GM06990 (cell line): ENCODE results near the gene RNF4.

Experiments
- DNase-seq: peaks from one replicate; pipeline ENCODE4 v3.0.0-alpha.2; 2011; ENCODE audit not compliant: insufficient read length; ENCODE audit errors: extremely low read depth
- H3K27me3 ChIP-seq: replicated peaks from 2 replicates; pipeline ENCODE4 v1.6.0; 2011; ENCODE audit warnings: low read length; ENCODE audit not compliant: control insufficient read depth, insufficient read depth
- H3K36me3 ChIP-seq: 2 replicates; pipeline ENCODE4 v1.5.1; 2011; ENCODE audit warnings: low read length; ENCODE audit not compliant: control insufficient read depth, insufficient read depth
- H3K4me3 ChIP-seq: replicated peaks from 2 replicates; pipeline ENCODE4 v1.5.1; 2011; ENCODE audit warnings: low read depth, mild to moderate bottlenecking, control low read depth, low read length
- TF ChIP-seq, protein P1 (sequence below): IDR thresholded peaks from 2 replicates; pipeline ENCODE4 v1.5.1; 2011; ENCODE audit warnings: low read length, control low read depth, mild to moderate bottlenecking, inconsistent platforms; ENCODE audit not compliant: insufficient read depth, poor library complexity, severe bottlenecking

RNF4 gene

DNA sequence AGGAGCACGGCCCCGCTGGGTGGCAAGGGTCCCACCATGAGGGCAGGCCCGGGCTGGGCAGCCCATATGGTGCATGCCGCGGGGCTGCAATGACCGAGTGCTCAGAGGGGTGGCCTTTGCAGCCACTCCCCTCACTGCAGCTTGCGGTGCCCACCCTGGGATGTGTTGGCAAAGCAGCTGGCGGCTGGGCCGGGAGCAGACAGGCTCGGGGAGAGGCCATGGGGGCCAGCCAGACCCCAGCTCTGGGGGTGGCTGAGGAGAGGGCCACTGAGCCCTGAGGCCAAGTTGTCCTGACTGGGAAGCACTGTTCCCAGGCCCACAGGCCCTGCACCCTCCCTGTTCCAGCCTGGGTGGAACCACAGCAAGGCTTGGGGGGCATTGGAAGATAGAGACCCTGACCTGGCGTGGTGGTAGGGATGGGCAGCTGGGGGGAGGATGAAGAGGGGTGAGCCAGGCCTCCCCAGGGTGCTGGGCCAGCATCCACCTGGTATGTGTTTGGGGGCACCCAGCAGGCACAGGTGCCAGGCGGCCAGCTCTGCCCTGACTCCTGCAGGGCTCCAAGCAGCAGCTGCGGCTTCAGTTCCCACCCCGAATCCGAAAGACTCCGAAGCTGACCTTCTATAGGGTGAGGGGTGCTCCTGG, 18.4 kb upstream of the RNF4 start:
- Histone ChIP-seq H3K4me3 (no peak overlapping the region), H3K27me3 (no peaks in the 10 kb centered on the region; the same call in 1 of the 2 replicates), H3K36me3 (no peaks in the 10 kb centered on the region)
- no peak for DNase-seq
- TF ChIP-seq, protein P1, sequence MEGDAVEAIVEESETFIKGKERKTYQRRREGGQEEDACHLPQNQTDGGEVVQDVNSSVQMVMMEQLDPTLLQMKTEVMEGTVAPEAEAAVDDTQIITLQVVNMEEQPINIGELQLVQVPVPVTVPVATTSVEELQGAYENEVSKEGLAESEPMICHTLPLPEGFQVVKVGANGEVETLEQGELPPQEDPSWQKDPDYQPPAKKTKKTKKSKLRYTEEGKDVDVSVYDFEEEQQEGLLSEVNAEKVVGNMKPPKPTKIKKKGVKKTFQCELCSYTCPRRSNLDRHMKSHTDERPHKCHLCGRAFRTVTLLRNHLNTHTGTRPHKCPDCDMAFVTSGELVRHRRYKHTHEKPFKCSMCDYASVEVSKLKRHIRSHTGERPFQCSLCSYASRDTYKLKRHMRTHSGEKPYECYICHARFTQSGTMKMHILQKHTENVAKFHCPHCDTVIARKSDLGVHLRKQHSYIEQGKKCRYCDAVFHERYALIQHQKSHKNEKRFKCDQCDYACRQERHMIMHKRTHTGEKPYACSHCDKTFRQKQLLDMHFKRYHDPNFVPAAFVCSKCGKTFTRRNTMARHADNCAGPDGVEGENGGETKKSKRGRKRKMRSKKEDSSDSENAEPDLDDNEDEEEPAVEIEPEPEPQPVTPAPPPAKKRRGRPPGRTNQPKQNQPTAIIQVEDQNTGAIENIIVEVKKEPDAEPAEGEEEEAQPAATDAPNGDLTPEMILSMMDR = no peak

- Histone ChIP-seq H3K27me3 (no peaks in the 10 kb centered on the region; the same call in 1 of the 2 replicates), H3K36me3 (no peaks in the 10 kb centered on the region), H3K4me3 (no peak overlapping the region)
- TF ChIP-seq, protein P1 = no peak
- DNase-seq = no peak
Measured at GRCh38 chr4:2451036-2451520, 17.8 kb upstream of the RNF4 start.

GRCh38 chr4:2451821-2452785, 16.8 kb upstream of the RNF4 start:
- no peaks in the 10 kb centered on the region for H3K36me3 ChIP-seq
- no peak overlapping the region for H3K4me3 ChIP-seq
- TF ChIP-seq, protein P1 = no peak
- no peaks in the 10 kb centered on the region; the same call in 1 of the 2 replicates for H3K27me3 ChIP-seq
- DNase-seq = no peak

DNA sequence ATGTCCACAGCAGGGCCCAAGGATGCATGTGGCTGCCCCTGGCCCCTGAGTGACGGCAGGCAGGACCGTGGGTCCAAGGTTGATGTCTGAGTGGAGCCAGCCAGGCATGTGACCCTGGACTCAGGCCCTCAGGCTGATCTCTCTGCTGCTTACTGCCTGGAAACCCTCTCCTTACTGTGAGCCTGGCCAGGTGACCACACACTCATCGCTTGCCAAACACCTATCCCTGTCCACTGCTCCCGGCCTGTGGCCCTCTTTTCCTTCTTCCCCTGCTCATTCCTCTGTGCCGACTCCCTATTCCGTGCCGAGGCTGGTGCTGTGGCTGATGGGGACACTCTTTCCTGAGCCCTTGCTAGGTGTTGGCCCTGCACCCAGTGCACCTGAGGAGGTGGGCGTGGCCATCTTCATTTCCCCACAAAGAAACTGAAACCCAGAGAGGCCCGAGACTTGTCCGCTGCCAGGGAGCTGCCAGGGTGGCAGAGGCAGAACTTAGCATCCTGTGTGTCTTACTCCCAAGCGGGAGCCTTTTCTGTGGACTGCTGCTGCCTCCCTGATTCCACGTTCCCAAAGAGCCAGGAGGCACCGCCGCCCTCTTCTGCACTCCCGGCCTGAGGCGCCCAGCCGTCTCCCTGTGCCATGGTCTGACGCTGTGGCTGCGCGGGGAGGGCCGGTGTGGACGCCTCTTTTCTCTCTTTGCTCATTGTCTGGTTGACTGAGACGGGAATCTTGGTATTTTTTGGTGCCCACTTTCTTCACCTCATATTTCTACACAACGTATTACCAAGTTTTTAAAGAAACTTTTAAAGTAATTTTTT, 11.2 kb upstream of the RNF4 start:
- Histone ChIP-seq H3K36me3 (no peaks in the 10 kb centered on the region), H3K27me3 (no peaks in the 10 kb centered on the region), H3K4me3 (no peak overlapping the region)
- TF ChIP-seq, protein P1 = no peak
- DNase-seq = no peak
